HEK293 (cell line): ENCODE data around the gene ALG12.

Experiments
- CTCF ChIA-PET: fragments of 350-600 bp; formaldehyde crosslinking; extraction: SDS; loops from one replicate; lab custom pipeline; 2021; ENCODE audit warnings: antibody characterized with exemption; lab: Yijun Ruan, JAX
- POLR2A ChIA-PET: fragments of 300-600 bp; formaldehyde crosslinking; extraction: SDS; loops from one replicate; lab custom pipeline; 2020; ENCODE audit warnings: antibody characterized with exemption, inconsistent platforms; lab: Yijun Ruan, JAX
- H3K27ac ChIP-seq: fragments of 200-500 bp; sonication (Bioruptor generic); 2 replicates; pipeline ENCODE4 v1.5.1; 2014; ENCODE audit warnings: low read depth, low read length, control low read depth, inconsistent platforms; ENCODE audit errors: extremely low read depth
- H3K36me3 ChIP-seq, 2 experiments: fragments of 200-500 bp in 1 of 2; sonication (Bioruptor generic) in 1 of 2; 1 replicate in 1 of 2; 2 replicates in 1 of 2; pipeline ENCODE4 v1.5.1; 2014 to 2017; ENCODE audit warnings: inconsistent platforms in 2 of 2, low read length in 2 of 2; ENCODE audit not compliant: control insufficient read depth in 2 of 2, insufficient read depth in 1 of 2
- H3K4me1 ChIP-seq: fragments of 200-500 bp; sonication (Bioruptor generic); 2 replicates; pipeline ENCODE4 v1.5.1; 2014; ENCODE audit warnings: mild to moderate bottlenecking, low read length, inconsistent platforms; ENCODE audit not compliant: control insufficient read depth, insufficient read depth
- H3K4me3 ChIP-seq: 2 replicates; pipeline ENCODE4 v1.5.1; 2011; ENCODE audit warnings: low read depth, mild to moderate bottlenecking, control low read depth, low read length, moderate library complexity
- H3K9me3 ChIP-seq: fragments of 200-500 bp; sonication (Bioruptor generic); 2 replicates; pipeline ENCODE4 v1.5.1; 2014; ENCODE audit warnings: low read depth, low read length, inconsistent platforms; ENCODE audit not compliant: control insufficient read depth, insufficient read depth
- BCL11A ChIP-seq: fragments of 450-650 bp; formaldehyde crosslinking; IDR thresholded peaks from 2 replicates; pipeline ENCODE4 v1.5.1; 2016; ENCODE audit warnings: low read depth, missing biosample characterization, missing genetic modification characterization
- KLF10 ChIP-seq: fragments of 450-650 bp; IDR thresholded peaks from 2 replicates; pipeline ENCODE4 v1.5.1; 2018; ENCODE audit warnings: missing biosample characterization, mild to moderate bottlenecking, missing genetic modification characterization
- KLF8 ChIP-seq: fragments of 450-650 bp; formaldehyde crosslinking; IDR thresholded peaks from 2 replicates; pipeline ENCODE4 v1.5.1; 2016; ENCODE audit warnings: missing biosample characterization, missing genetic modification characterization
- MZF1 ChIP-seq: fragments of 450-650 bp; formaldehyde crosslinking; IDR thresholded peaks from 2 replicates; pipeline ENCODE4 v1.5.1; 2017; ENCODE audit warnings: missing biosample characterization, missing genetic modification characterization, borderline replicate concordance
- PATZ1 ChIP-seq: fragments of 450-650 bp; formaldehyde crosslinking; IDR thresholded peaks from 2 replicates; pipeline ENCODE4 v1.5.1; 2016; ENCODE audit warnings: missing biosample characterization, missing genetic modification characterization
- SETDB1 ChIP-seq: IDR thresholded peaks from one replicate; pipeline ENCODE4 v1.6.1; 2017; ENCODE audit warnings: mild to moderate bottlenecking, low read length, moderate library complexity, mixed read lengths; ENCODE audit not compliant: insufficient read length
- SP3 ChIP-seq: fragments of 450-650 bp; formaldehyde crosslinking; IDR thresholded peaks from 2 replicates; pipeline ENCODE4 v1.5.1; 2016; ENCODE audit warnings: missing biosample characterization, missing genetic modification characterization
- SP7 ChIP-seq: fragments of 450-650 bp; formaldehyde crosslinking; IDR thresholded peaks from 2 replicates; pipeline ENCODE4 v1.5.1; 2016; ENCODE audit warnings: missing biosample characterization, missing genetic modification characterization
- TSHZ1 ChIP-seq: fragments of 450-650 bp; formaldehyde crosslinking; IDR thresholded peaks from 2 replicates; pipeline ENCODE4 v1.5.1; 2016; ENCODE audit warnings: missing biosample characterization, missing genetic modification characterization, borderline replicate concordance
- WT1 ChIP-seq: fragments of 450-650 bp; formaldehyde crosslinking; IDR thresholded peaks from 2 replicates; pipeline ENCODE4 v1.5.1; 2016; ENCODE audit warnings: missing biosample characterization, missing genetic modification characterization
- ZBTB20 ChIP-seq: fragments of 450-650 bp; formaldehyde crosslinking; IDR thresholded peaks from 2 replicates; pipeline ENCODE4 v1.5.1; 2016; ENCODE audit warnings: missing biosample characterization, missing genetic modification characterization
- ZBTB7A ChIP-seq: fragments of 450-650 bp; formaldehyde crosslinking; IDR thresholded peaks from 2 replicates; pipeline ENCODE4 v1.5.1; 2016; ENCODE audit warnings: low read depth, missing biosample characterization, missing genetic modification characterization
- ZBTB8A ChIP-seq: fragments of 450-650 bp; formaldehyde crosslinking; IDR thresholded peaks from 2 replicates; pipeline ENCODE4 v1.5.1; 2016; ENCODE audit warnings: missing biosample characterization, missing genetic modification characterization
- ZFP37 ChIP-seq: fragments of 450-650 bp; formaldehyde crosslinking; IDR thresholded peaks from 2 replicates; pipeline ENCODE4 v1.5.1; 2016; ENCODE audit warnings: missing biosample characterization, missing genetic modification characterization
- ZIC2 ChIP-seq: fragments of 450-650 bp; formaldehyde crosslinking; IDR thresholded peaks from 2 replicates; pipeline ENCODE4 v1.5.1; 2016; ENCODE audit warnings: missing biosample characterization, missing genetic modification characterization
- ZNF10 ChIP-seq: fragments of 450-650 bp; formaldehyde crosslinking; IDR thresholded peaks from 2 replicates; pipeline ENCODE4 v1.5.1; 2017; ENCODE audit warnings: missing biosample characterization, missing genetic modification characterization
- ZNF114 ChIP-seq: fragments of 450-650 bp; formaldehyde crosslinking; IDR thresholded peaks from 2 replicates; pipeline ENCODE4 v1.5.0; 2017; ENCODE audit warnings: missing biosample characterization, missing genetic modification characterization
- ZNF19 ChIP-seq: fragments of 450-650 bp; formaldehyde crosslinking; IDR thresholded peaks from 2 replicates; pipeline ENCODE4; 2016; ENCODE audit warnings: missing biosample characterization, missing genetic modification characterization, low read depth
- ZNF24 ChIP-seq: fragments of 450-650 bp; formaldehyde crosslinking; IDR thresholded peaks from 2 replicates; pipeline ENCODE4 v1.5.1; 2016; ENCODE audit warnings: missing biosample characterization, missing genetic modification characterization
- ZNF248 ChIP-seq: fragments of 450-650 bp; formaldehyde crosslinking; IDR thresholded peaks from 2 replicates; pipeline ENCODE4 v1.5.1; 2017; ENCODE audit warnings: missing biosample characterization, missing genetic modification characterization
- ZNF555 ChIP-seq: fragments of 450-650 bp; formaldehyde crosslinking; conservative IDR thresholded peaks from 2 replicates; pipeline ENCODE4 v1.5.1; 2017; ENCODE audit warnings: missing biosample characterization, mild to moderate bottlenecking, missing genetic modification characterization, inconsistent platforms
- ZNF629 ChIP-seq: fragments of 450-650 bp; formaldehyde crosslinking; IDR thresholded peaks from 2 replicates; pipeline ENCODE4 v1.5.1; 2017; ENCODE audit warnings: missing biosample characterization, missing genetic modification characterization
- ZNF785 ChIP-seq: fragments of 450-650 bp; formaldehyde crosslinking; IDR thresholded peaks from 2 replicates; pipeline ENCODE4 v1.5.1; 2016; ENCODE audit warnings: missing biosample characterization, missing genetic modification characterization
- ZSCAN23 ChIP-seq: fragments of 450-650 bp; formaldehyde crosslinking; IDR thresholded peaks from 2 replicates; pipeline ENCODE4 v1.5.1; 2016; ENCODE audit warnings: missing biosample characterization, missing genetic modification characterization
- ZSCAN30 ChIP-seq: fragments of 450-650 bp; IDR thresholded peaks from 2 replicates; pipeline ENCODE4 v1.5.1; 2018; ENCODE audit warnings: missing biosample characterization, mild to moderate bottlenecking, missing genetic modification characterization, moderate library complexity

The ALG12 gene

GRCh38 chr22:49853981-49854831 lies 64.0 kb downstream of the ALG12 start (continued):
- TF ChIP-seq TSHZ1 (tag by site-specific recombination) (no peak), ZNF114 (tag by site-specific recombination) (no peak), ZSCAN23 (tag by site-specific recombination) (no peak), ZBTB8A (tag by site-specific recombination) (peak; percentile 90), SP3 (tag by site-specific recombination) (no peak)

GRCh38 chr22:49852898-49853894 lies 65.0 kb downstream of the ALG12 start, which contains the start of gene ZBED4:
TSS of gene ZBED4 (plus strand) at chr22:49853844. CDS start at chr22:49883663, 29,819 bp downstream.
- peak within 1 kb of the TSS; percentile 90 for H3K27ac ChIP-seq
- ChIA-PET POLR2A (interaction anchor here (0.8 kb wide), 1 partner anchor 27 kb away, joined by 3 read pairs; no protein-coding TSS in a partner anchor), CTCF (no interaction called here)
- H3K4me3 ChIP-seq: peak within 1 kb of the TSS; percentile 82
- H3K9me3 ChIP-seq: no peaks in the 10 kb centered on the region
- H3K4me1 ChIP-seq: peaks cover 8% of the 10 kb centered on the region
- H3K36me3 ChIP-seq: peaks cover 0 to 8% of the 10 kb centered on the region in 2 experiments; a peak in 1 of 3 replicates
- TF ChIP-seq BCL11A (tag by site-specific recombination): no peak
- peak; percentile 72; the same call in 1 of the 2 replicates for TF ChIP-seq ZNF629
- peak; percentile 97 for TF ChIP-seq PATZ1 (tag by site-specific recombination)
- peak; percentile 91 for TF ChIP-seq KLF8 (tag by site-specific recombination)
- 0 out of 2 replicates have a peak, but pooled peaks have one; percentile 30 for TF ChIP-seq ZNF10 (tag by site-specific recombination)
- peak; percentile 79 for TF ChIP-seq SP7 (tag by site-specific recombination)
- TF ChIP-seq ZSCAN30 (tag by site-specific recombination): 0 out of 2 replicates have a peak, but pooled peaks have one; percentile 47
- no peak for TF ChIP-seq MZF1
- peak; percentile 63; the same call in 1 of the 2 replicates for TF ChIP-seq ZBTB7A (tag by site-specific recombination)
- no peak for TF ChIP-seq ZNF19 (tag by site-specific recombination)
- TF ChIP-seq WT1 (tag by site-specific recombination): peak; percentile 38; the same call in 1 of the 2 replicates
- TF ChIP-seq ZNF785 (tag by site-specific recombination): 0 out of 2 replicates have a peak, but pooled peaks have one; percentile 35
- TF ChIP-seq SETDB1: no peak
- TF ChIP-seq ZNF555 (tag by site-specific recombination): no peak
- no peak for TF ChIP-seq ZNF248 (tag by site-specific recombination)
- TF ChIP-seq KLF10 (tag by site-specific recombination): peak; percentile 45; the same call in 1 of the 2 replicates
- peak; percentile 92 for TF ChIP-seq ZBTB20 (tag by site-specific recombination)
- TF ChIP-seq ZFP37 (tag by site-specific recombination): peak; percentile 90
- TF ChIP-seq ZNF24 (tag by site-specific recombination): 0 out of 2 replicates have a peak, but pooled peaks have one; percentile 67
- TF ChIP-seq ZIC2 (tag by site-specific recombination): peak; percentile 89
